A673 (cell line): ENCODE data around the gene COPS4. TPM values are rescaled to one million over a fixed set of nuclear protein-coding genes. Genes with fewer than 3 reads are reported as not detected.

Experiments
- BruUV-seq: library from RNA; stranded (reverse); fragments of 400-500 nt; replicated peaks from 2 replicates; lab custom pipeline; 2021; lab: Mats Ljungman, UMichigan
- CTCF ChIA-PET: fragments of 300-600 bp; sonication (Branson Sonifier 250); formaldehyde crosslinking; loops from one replicate; lab custom pipeline; 2022; ENCODE audit warnings: antibody characterized with exemption; lab: Charles Lee
- POLR2A ChIA-PET: fragments of 300-600 bp; sonication (Branson Sonifier 250); formaldehyde crosslinking; loops from one replicate; lab custom pipeline; 2022; ENCODE audit warnings: antibody characterized with exemption; ENCODE audit not compliant: low non-redundant PET; lab: Charles Lee
- DNase-seq: peaks from one replicate; pipeline ENCODE4 v3.0.0-alpha.2; 2015; ENCODE audit warnings: low spot score
- H3K27ac ChIP-seq: fragments of 200-600 bp; sonication (generic); 2 replicates; pipeline ENCODE4 v1.5.1; 2016; ENCODE audit warnings: mixed run types, low read depth, mild to moderate bottlenecking, mixed read lengths, antibody characterized with exemption, low read length; ENCODE audit not compliant: poor library complexity, severe bottlenecking
- H3K27me3 ChIP-seq: fragments of 200-600 bp; sonication (generic); replicated peaks from 2 replicates; pipeline ENCODE4 v1.6.1; 2017; ENCODE audit warnings: mixed run types, low read depth, mild to moderate bottlenecking, mixed read lengths, antibody characterized with exemption, low read length; ENCODE audit not compliant: insufficient read depth, poor library complexity
- H3K36me3 ChIP-seq: fragments of 200-600 bp; sonication (generic); 2 replicates; pipeline ENCODE4 v1.6.1; 2016; ENCODE audit warnings: mixed run types, mild to moderate bottlenecking, mixed read lengths, antibody characterized with exemption, low read length; ENCODE audit not compliant: insufficient read depth, poor library complexity, severe bottlenecking
- H3K4me1 ChIP-seq: fragments of 200-600 bp; sonication (generic); 2 replicates; pipeline ENCODE4 v1.6.1; 2017; ENCODE audit warnings: mixed run types, mild to moderate bottlenecking, mixed read lengths, antibody characterized with exemption, low read length; ENCODE audit not compliant: insufficient read depth, poor library complexity, severe bottlenecking
- H3K4me3 ChIP-seq: fragments of 200-600 bp; sonication (generic); 2 replicates; pipeline ENCODE4 v1.5.1; 2016; ENCODE audit warnings: low read depth, mixed run types, mild to moderate bottlenecking, mixed read lengths, low read length; ENCODE audit not compliant: poor library complexity, severe bottlenecking
- H3K9me3 ChIP-seq: fragments of 200-600 bp; sonication (generic); 2 replicates; pipeline ENCODE4 v1.6.1; 2016; ENCODE audit warnings: mixed run types, low read depth, mild to moderate bottlenecking, mixed read lengths, antibody characterized with exemption, low read length; ENCODE audit not compliant: poor library complexity, severe bottlenecking
- EZH2 ChIP-seq: fragments of 200-600 bp; sonication (generic); IDR thresholded peaks from 2 replicates; pipeline ENCODE4 v1.6.1; 2017; ENCODE audit warnings: borderline replicate concordance, low read depth, mild to moderate bottlenecking, mixed read lengths, antibody characterized with exemption, low read length; ENCODE audit not compliant: poor library complexity, severe bottlenecking
- intact Hi-C: fragments of 100-400 bp; cut with micrococcal nuclease; formaldehyde crosslinking; loops from one replicate; pipeline ENCODE4 v1.10.0; 2022; ENCODE audit not compliant: unreplicated experiment
- total RNA-seq: library from RNA; stranded (reverse); gene quantifications from 2 replicates; pipeline ENCODE4 v1.2.3, GENCODE V29; 2021
- TF ChIP-seq, protein P1 (sequence below): fragments of 300-800, 200-600 bp; sonication (generic); conservative IDR thresholded peaks from 2 replicates; pipeline ENCODE4 v1.5.1; 2017; ENCODE audit warnings: low read depth, mild to moderate bottlenecking, antibody characterized with exemption, low read length, moderate library complexity, mixed read lengths

The COPS4 gene
- total RNA-seq, 1 experiment from 2014 or later: 25.5 TPM

DNA sequence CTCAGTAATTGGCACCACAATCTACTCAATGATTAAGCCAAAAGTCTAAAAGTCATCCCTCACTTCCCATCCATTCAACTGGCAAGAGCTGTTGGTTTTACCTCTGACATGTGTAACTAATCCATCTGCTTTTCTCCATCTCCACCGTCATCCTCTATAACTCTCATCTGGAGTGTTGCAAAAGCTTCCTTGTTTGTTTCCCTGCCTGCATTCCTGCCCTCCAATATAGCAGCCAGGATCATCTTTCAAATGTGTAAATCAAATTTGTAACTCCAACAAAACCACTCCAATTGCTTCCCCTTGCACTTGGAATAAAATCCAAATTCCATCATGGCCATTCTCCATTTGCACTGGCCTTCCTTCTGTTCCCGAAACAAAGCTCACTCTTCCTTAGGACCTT is 83.9 kb downstream of the COPS4 start:
- Histone ChIP-seq H3K4me3 (no peak overlapping the region), H3K4me1 (no peaks in the 10 kb centered on the region), H3K27ac (no peak overlapping the region), H3K36me3 (no peaks in the 10 kb centered on the region), H3K9me3 (no peaks in the 10 kb centered on the region), H3K27me3 (no peaks in the 10 kb centered on the region)
- DNase-seq: no peak
- POLR2A ChIA-PET: no interaction called here
- no TSS peak for BruUV-seq
- intact Hi-C loops: no loop called here
- CTCF ChIA-PET: no interaction called here
- TF ChIP-seq EZH2: no peak
- TF ChIP-seq, protein P1, sequence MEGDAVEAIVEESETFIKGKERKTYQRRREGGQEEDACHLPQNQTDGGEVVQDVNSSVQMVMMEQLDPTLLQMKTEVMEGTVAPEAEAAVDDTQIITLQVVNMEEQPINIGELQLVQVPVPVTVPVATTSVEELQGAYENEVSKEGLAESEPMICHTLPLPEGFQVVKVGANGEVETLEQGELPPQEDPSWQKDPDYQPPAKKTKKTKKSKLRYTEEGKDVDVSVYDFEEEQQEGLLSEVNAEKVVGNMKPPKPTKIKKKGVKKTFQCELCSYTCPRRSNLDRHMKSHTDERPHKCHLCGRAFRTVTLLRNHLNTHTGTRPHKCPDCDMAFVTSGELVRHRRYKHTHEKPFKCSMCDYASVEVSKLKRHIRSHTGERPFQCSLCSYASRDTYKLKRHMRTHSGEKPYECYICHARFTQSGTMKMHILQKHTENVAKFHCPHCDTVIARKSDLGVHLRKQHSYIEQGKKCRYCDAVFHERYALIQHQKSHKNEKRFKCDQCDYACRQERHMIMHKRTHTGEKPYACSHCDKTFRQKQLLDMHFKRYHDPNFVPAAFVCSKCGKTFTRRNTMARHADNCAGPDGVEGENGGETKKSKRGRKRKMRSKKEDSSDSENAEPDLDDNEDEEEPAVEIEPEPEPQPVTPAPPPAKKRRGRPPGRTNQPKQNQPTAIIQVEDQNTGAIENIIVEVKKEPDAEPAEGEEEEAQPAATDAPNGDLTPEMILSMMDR: no peak

DNA sequence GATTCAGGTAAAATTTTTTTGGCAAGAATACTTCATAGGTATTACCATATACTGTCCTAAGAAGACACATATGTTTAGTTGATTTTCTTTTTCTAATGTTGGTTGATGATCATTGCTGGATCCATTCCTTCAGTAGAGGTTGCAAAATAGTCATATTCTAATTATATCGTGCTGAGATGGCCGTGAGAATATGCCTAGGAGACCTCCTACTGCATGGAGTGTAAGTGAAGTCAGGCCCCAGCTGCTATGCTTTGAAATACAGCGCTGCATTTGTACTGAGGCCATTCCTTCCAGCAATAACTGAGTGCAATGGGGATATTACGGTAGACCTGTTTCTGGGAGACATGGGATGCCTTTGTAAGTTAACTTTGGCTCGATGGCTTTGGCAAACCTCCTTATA is 86.3 kb downstream of the COPS4 start:
- H3K9me3 ChIP-seq: no peaks in the 10 kb centered on the region
- no peak overlapping the region for H3K4me3 ChIP-seq
- no peaks in the 10 kb centered on the region for H3K4me1 ChIP-seq
- ChIA-PET POLR2A (no interaction called here), CTCF (no interaction called here)
- intact Hi-C loops: no loop called here
- H3K27ac ChIP-seq: no peak overlapping the region
- DNase-seq: no peak
- no peaks in the 10 kb centered on the region for H3K27me3 ChIP-seq
- H3K36me3 ChIP-seq: no peaks in the 10 kb centered on the region
- no TSS peak for BruUV-seq
- TF ChIP-seq, protein P1: no peak
- TF ChIP-seq EZH2: no peak

DNA sequence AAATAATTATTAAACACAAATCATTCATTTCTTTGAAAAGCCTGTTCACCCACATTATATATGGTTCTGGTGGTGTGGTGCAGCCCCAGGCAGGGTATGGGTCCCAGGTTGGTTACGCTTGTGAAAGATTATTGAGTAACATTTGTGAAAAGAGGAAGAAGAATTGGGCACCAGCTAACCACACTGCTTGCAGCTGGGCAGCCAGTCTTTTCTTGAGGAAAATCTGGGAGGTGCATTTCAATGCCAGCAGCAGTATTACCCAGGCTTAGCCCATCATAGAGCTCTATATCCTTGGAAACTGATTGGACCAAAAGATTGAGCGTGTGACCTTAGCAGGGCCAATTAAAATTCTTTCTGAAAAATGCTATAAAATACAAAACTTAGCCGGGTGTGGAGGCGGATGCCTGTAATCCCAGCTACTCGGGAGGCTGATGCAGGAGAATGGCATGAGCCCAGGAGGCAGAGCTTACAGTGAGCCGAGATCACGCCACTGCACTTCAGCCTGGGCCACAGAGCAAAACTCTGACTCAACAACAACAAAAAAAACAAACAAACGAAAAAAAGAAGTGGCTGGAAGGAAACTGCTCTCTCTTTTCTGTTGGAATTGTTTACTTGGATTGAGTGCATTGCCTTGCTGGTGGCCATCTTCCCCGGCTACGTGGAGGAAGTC is 89.3 kb downstream of the COPS4 start:
- TF ChIP-seq, protein P1: no peak
- TF ChIP-seq EZH2: no peak
- Histone ChIP-seq H3K27me3 (no peaks in the 10 kb centered on the region), H3K4me1 (no peaks in the 10 kb centered on the region), H3K9me3 (no peaks in the 10 kb centered on the region), H3K4me3 (no peak overlapping the region), H3K36me3 (no peaks in the 10 kb centered on the region), H3K27ac (no peak overlapping the region)
- ChIA-PET CTCF (no interaction called here), POLR2A (no interaction called here)
- no peak for DNase-seq
- intact Hi-C loops: no loop called here
- BruUV-seq: no TSS peak

Other genes starting within 250 kb of the COPS4 start
- gene SCD5, start 236.4 kb upstream of the COPS4 start, total RNA-seq: 15.8 and 17.9 TPM in 2 replicates
- 96.9 and 98.2 TPM in 2 replicates for gene SEC31A, start 144.0 kb upstream of the COPS4 start, total RNA-seq
- gene THAP9, start 134.4 kb upstream of the COPS4 start, total RNA-seq: 3.8 and 4.2 TPM in 2 replicates
- gene LIN54, start 24.4 kb upstream of the COPS4 start, total RNA-seq: 14.8 and 16.0 TPM in 2 replicates
- 0.41 TPM in 1 of 2 replicates, not detected in the other for gene PLAC8, start 79.5 kb downstream of the COPS4 start, total RNA-seq
- gene COQ2, start 249.6 kb downstream of the COPS4 start, total RNA-seq: 12.6 and 15.3 TPM in 2 replicates